Right ventricle myocardium inferior (tissue), 1 donor: Measurements from ENCODE around the gene FNDC11. TPM values are rescaled to one million over a fixed set of nuclear protein-coding genes. Genes with fewer than 3 reads are reported as not detected.
A peak's percentile ranks its signal among the peaks of the same experiment; 100 is the strongest.

Experiments used
- ATAC-seq: fragments of 200-7000 bp; cut with Tn5 transposase; one replicate; pipeline ENCODE4 v1.9.1; 2020; ENCODE audit warnings: mild to moderate bottlenecking, moderate library complexity
- DNase-seq: peaks from one replicate; pipeline ENCODE4 v3.0.0; 2021; ENCODE audit errors: missing footprints
- intact Hi-C: fragments of 100-400 bp; cut with DNase I; formaldehyde crosslinking; loops from one replicate; pipeline ENCODE4 v1.11.0; 2022
- total RNA-seq: library from RNA; stranded (reverse); fragmentation: NEBNext Ultra II Directional; extraction: Animal tissue kit (Norgen Biotek cat#: 25700); gene quantifications from one replicate; pipeline ENCODE4 v1.2.1, GENCODE V29; 2021
- donor health status: DM: no; HTN: yes; CAD: no; lungs with severe emphysema.

FNDC11 gene
- total RNA-seq, 1 donor from 2014 or later: 0.16 TPM

DNA sequence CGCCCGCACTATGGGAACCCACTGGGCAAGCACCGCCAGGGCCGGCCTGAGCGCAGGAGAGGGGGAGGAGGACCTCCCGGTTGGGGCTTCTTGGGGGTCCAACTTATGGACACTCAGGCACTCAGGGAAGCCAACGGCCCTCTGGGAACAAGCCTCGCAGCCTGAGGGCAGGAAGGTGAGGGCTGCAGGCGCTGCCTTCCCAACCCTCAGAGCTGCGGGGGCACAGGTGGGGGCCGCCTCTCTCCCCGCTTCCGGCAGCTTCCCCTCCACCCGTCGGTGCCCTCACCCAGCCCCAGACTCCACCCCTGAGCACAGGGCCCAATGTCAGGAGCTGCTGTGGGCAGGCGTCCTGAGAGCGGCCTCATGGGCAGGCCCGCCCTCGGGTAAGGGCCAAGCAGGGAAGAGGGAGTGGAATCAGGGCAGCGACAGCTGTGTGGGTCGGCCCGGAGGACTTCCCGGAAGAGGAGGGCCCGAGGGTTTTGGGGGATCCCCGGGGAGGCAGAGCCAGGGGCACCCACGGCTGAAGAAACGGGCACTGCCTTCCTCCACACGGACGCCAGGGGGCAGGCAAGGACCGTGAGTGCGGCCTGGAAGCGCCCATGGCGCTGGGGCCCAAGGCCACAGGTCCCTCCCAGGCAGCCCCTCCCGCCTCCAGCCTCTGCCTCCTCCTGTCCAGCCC, 16.3 kb upstream of the FNDC11 start:
- intact Hi-C loops: loop anchor here (2.0 to 5.0 kb wide), 4 partner anchors 39 to 435 kb away; partner anchors contain the start of gene ABHD16B
- peak; percentile 91 for ATAC-seq
- peak; percentile 92 for DNase-seq

- intact Hi-C loops: loop anchor here (2.0 to 5.0 kb wide), 4 partner anchors 38 to 434 kb away; partner anchors contain the start of gene ABHD16B
- peak; percentile 56 for DNase-seq
- ATAC-seq: peak; percentile 47
These were observed 15.5 kb upstream of the FNDC11 start for GRCh38 chr20:63538204-63539091.

GRCh38 chr20:63539092-63539430, 14.9 kb upstream of the FNDC11 start:
- ATAC-seq (no peak), DNase-seq (no peak)
- intact Hi-C loops: loop anchor here (2.0 to 5.0 kb wide), 4 partner anchors 38 to 434 kb away; partner anchors contain the start of gene ABHD16B

- DNase-seq (no peak), ATAC-seq (no peak)
- intact Hi-C loops: loop anchor here (2.0 to 5.0 kb wide), 4 partner anchors 37 to 433 kb away; partner anchors contain the start of gene ABHD16B
These were observed 14.3 kb upstream of the FNDC11 start for GRCh38 chr20:63539441-63540370.

- no peak for ATAC-seq
- intact Hi-C loops: no loop called here
- no peak for DNase-seq
These were observed 13.4 kb upstream of the FNDC11 start for GRCh38 chr20:63540417-63541186.

GRCh38 chr20:63541371-63541770, 12.6 kb upstream of the FNDC11 start:
- DNase-seq: no peak
- ATAC-seq: no peak
- intact Hi-C loops: no loop called here

DNA sequence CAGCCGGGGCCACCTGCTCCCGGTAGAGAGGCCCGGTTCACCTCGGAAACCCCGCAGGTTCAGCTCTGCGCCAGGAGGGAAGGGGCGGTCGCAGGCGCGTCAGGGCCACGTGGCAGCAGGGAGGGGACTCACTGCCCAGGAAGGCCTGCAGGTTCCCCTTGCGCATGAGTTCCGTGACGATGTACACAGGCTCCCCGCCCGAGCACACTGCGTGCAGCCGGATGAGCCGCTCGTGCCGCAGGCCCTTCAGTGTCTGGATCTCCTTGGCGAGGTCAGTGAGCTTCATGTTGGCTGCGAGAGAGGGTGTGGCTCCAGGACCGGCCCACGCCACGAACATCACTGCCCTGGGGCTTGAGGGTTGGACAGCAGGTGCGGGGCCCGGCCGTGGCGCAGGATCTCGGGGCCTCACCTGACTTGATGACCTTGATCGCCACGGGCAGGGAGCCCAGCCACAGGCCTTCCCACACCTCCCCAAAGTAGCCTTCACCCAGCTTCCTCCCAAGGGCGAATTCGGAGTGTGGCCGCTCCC, 11.9 kb upstream of the FNDC11 start:
- ATAC-seq: no peak
- intact Hi-C loops: no loop called here
- DNase-seq: no peak

DNA sequence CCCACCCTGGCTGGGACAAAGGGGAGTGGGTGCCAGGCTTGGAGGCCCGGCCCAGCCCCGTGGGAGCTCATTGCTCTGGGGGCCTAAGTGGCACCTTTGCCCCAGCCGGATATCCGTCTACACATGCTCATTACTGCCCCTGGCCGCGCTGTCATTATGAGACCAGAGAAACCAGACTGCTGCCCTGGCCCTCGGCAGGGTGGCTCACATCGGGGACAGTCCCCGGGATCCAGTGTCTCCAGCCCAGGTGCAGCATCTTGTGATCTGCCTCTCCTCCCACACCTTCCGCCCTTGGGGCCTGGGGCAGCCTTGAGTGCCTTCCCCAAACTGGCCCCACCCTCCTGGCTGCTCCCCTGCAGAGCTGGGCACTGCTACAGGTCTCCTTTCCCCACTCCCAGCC, 11.3 kb upstream of the FNDC11 start:
- intact Hi-C loops: no loop called here
- no peak for ATAC-seq
- DNase-seq: no peak

DNA sequence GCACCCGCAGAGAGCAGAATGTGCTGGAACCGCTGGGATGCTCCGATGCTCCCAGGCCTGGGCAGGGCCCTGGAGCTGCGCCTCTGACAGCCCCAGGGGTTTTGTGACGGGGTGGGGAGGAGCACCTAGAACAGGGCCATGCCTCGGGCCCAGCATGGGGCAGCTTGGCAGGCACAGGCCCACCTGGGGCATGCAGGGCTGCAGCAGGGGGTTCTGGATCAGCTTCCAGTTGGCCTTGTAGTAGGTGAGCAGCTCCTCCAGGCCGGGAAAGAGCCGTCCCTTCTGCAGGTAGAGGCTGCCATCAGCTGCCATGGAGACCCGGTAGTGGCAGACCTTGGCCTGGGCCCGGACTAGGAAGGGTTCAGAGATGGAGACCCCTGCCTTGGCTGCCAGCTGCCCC, 10.8 kb upstream of the FNDC11 start:
- ATAC-seq (no peak), DNase-seq (no peak)
- intact Hi-C loops: no loop called here

GRCh38 chr20:63543733-63544132, 10.2 kb upstream of the FNDC11 start:
- DNase-seq (no peak), ATAC-seq (no peak)
- intact Hi-C loops: no loop called here

DNA sequence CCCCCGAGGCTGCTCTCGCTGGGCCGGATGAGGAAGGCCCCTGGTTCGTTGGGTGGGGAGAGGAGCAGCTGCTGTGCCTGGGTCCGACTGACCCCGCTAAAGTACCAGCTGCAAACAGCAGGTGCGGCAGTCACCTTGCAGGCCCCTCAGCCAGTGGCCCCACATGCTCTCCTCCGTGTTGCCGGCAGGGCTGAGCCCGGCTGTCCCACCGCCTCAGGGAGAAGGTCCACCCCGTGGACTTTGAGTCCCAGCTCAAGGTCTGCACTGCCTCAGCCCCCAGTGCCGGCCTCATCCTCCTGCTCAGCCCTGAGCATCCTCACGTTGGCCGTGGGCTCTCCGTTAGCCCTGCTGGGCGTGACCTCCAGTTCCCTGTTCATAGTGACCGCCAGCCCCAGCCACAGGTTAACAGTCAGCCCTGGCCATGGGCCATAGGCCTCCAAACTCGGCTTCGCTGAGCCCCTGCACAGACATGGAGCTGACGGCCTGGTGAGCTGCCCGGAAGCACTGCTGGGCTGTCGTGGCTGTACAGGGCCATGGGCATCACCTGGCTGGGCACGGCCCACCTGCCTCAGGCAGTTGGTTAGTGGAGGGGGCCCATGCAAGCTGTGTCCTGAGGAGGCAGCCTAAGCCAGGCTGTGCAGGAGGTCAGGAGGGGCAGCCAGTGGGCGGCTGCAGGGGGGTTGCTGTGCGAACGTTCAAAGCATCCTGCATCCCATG, 9.6 kb upstream of the FNDC11 start:
- intact Hi-C loops: no loop called here
- DNase-seq (no peak), ATAC-seq (no peak)

GRCh38 chr20:63544958-63545516, 8.9 kb upstream of the FNDC11 start:
- intact Hi-C loops: no loop called here
- no peak for DNase-seq
- ATAC-seq: no peak

GRCh38 chr20:63545814-63546213, 8.1 kb upstream of the FNDC11 start:
- DNase-seq (no peak), ATAC-seq (no peak)
- intact Hi-C loops: no loop called here

- intact Hi-C loops: no loop called here
- DNase-seq: no peak
- ATAC-seq: no peak
These were observed 7.6 kb upstream of the FNDC11 start for GRCh38 chr20:63546256-63546955.

GRCh38 chr20:63546956-63547724, 6.8 kb upstream of the FNDC11 start:
- intact Hi-C loops: no loop called here
- DNase-seq: peak; percentile 53
- no peak for ATAC-seq
